ENCODE measurements around the gene PLD4.
"Not testable (repeated sequence)": the region's sequence is repeated elsewhere in the genome, so short reads cannot be mapped to it uniquely, and the experiment has no call there.

Gene PLD4

GRCh38 chr14:104941508-104942365 lies 17.1 kb downstream of the PLD4 start:
- no peak for DNase-seq (ENCODE audit: low read depth)

- DNase-seq (ENCODE audit: low read depth) = no peak
Observed at GRCh38 chr14:104942586-104942985, 17.9 kb downstream of the PLD4 start.

- DNase-seq (ENCODE audit: low read depth) = not testable (repeated sequence)
Observed at GRCh38 chr14:104943216-104944015, 18.7 kb downstream of the PLD4 start.

GRCh38 chr14:104944016-104944308 lies 19.3 kb downstream of the PLD4 start:
- DNase-seq (ENCODE audit: low read depth) = not testable (repeated sequence)

- DNase-seq (ENCODE audit: low read depth) = not testable (repeated sequence)
Observed at GRCh38 chr14:104944436-104945205, 19.9 kb downstream of the PLD4 start.

GRCh38 chr14:104945266-104945665 lies 20.6 kb downstream of the PLD4 start:
- DNase-seq (ENCODE audit: low read depth) = not testable (repeated sequence)

- not testable (repeated sequence) for DNase-seq (ENCODE audit: low read depth)
Observed at GRCh38 chr14:104945986-104946965, 21.6 kb downstream of the PLD4 start.

GRCh38 chr14:104947201-104947600 lies 22.5 kb downstream of the PLD4 start:
- not testable (repeated sequence) for DNase-seq (ENCODE audit: low read depth)

GRCh38 chr14:104947881-104948735 lies 23.4 kb downstream of the PLD4 start:
- not testable (repeated sequence) for DNase-seq (ENCODE audit: low read depth)

GRCh38 chr14:104948736-104949031 lies 24.0 kb downstream of the PLD4 start:
- DNase-seq (ENCODE audit: low read depth) = no peak

- not testable (repeated sequence) for DNase-seq (ENCODE audit: low read depth)
Observed at GRCh38 chr14:104949406-104949955, 24.8 kb downstream of the PLD4 start.

GRCh38 chr14:104950021-104950420 lies 25.3 kb downstream of the PLD4 start:
- DNase-seq (ENCODE audit: low read depth) = no peak

GRCh38 chr14:104950701-104951100 lies 26.0 kb downstream of the PLD4 start:
- DNase-seq (ENCODE audit: low read depth) = not testable (repeated sequence)

GRCh38 chr14:104951863-104952657 lies 27.4 kb downstream of the PLD4 start:
- not testable (repeated sequence) for DNase-seq (ENCODE audit: low read depth)

GRCh38 chr14:104953097-104953496 lies 28.4 kb downstream of the PLD4 start:
- no peak for DNase-seq (ENCODE audit: low read depth)

- no peak for DNase-seq (ENCODE audit: low read depth)
Observed at GRCh38 chr14:104953896-104954656, 29.4 kb downstream of the PLD4 start.

- DNase-seq (ENCODE audit: low read depth) = no peak
Observed at GRCh38 chr14:104954746-104955395, 30.2 kb downstream of the PLD4 start.

GRCh38 chr14:104955396-104955770 lies 30.7 kb downstream of the PLD4 start:
- no peak for DNase-seq (ENCODE audit: low read depth)

Data from GM04503 (cell line).